ENCODE measurements around the gene ACVR1C.
"Not testable (repeated sequence)": the region's sequence is repeated elsewhere in the genome, so short reads cannot be mapped to it uniquely, and the experiment has no call there.

ACVR1C gene

DNA sequence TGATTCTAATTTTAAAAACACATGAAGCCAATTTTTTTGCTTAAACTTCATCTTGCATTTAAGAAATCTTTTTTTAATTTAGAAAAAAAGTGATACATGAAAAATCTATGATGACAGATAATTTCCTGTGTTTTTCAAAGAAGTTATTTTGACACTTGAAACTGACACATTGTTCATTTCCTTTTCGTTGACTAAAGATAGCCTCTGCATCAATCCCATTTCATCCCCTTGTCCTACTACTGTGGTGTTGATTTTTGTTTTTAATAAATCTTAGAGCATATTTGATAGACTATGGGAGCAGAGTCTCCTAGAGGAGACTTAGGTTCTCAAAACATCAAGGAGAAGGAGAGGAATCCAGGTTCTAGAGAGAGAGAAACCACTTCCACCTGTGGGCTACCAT, 70.9 kb downstream of the ACVR1C start:
- TF ChIP-seq ZNF274 (IDR thresholded peaks at IDR 0.05; ENCODE audit: low read depth, low read length): no peak
- no peak overlapping the region for H3K4me3 ChIP-seq (ENCODE audit: low read length)

DNA sequence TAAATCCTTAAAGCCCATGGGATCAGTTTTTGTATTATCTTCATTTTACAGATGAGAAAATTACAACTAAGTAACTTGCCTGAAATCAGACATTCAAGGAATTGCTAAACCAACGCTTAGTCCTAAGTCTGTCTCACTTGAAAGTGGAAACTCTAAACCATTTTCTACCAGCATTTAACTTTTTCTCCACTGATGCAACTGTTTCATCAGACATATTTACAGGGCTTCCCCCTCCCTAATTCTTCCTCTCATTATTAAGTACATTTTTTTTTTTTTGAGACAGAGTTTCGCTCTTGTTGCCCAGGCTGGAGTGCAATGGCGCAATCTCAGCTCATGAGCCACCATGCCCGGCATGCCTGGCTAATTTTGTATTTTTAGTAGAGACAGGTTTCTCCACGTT, 88.6 kb downstream of the ACVR1C start:
- no peak for TF ChIP-seq ZNF274 (IDR thresholded peaks at IDR 0.05; ENCODE audit: low read depth, low read length)
- no peak overlapping the region for H3K4me3 ChIP-seq (ENCODE audit: low read length)

DNA sequence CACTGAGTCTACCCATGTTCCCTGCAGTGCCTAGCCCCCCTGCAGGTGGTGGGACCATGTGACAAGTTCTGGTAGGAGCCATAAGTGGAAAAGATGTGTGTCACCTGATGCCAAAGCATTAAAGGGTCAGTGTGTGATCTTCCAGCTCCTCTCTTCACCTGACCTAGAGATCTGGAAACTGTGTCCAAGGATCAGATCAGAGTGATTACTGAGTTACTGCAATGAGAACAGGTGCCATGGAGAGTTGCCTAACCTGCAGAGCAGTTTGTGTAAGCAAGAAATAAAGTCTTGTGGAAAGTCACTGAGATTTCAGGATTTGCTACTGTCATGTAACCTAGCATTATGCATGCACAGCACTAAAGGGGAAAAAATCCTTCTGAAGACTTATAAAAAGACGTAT, 90.6 kb downstream of the ACVR1C start:
- no peak overlapping the region for H3K4me3 ChIP-seq (ENCODE audit: low read length)
- no peak for TF ChIP-seq ZNF274 (IDR thresholded peaks at IDR 0.05; ENCODE audit: low read depth, low read length)

DNA sequence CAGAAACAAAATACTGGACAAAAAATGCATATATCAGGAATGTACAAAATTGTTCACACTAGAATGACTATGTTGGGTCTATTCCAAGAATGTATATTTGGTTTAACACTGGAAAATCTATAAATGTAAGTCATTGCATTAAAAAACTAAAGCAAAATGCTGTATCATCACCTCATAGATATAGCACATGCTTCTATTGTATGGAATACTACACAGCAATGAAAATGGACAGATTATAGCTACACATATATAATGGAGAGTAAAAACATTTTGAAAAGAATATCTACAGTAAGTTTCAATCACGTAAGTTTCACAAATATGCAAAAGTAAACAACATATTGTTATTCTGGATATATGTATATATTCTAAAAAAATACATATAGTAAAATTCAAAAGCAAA, 91.8 kb downstream of the ACVR1C start:
- TF ChIP-seq ZNF274 (IDR thresholded peaks at IDR 0.05; ENCODE audit: low read depth, low read length): no peak
- no peak overlapping the region for H3K4me3 ChIP-seq (ENCODE audit: low read length)

DNA sequence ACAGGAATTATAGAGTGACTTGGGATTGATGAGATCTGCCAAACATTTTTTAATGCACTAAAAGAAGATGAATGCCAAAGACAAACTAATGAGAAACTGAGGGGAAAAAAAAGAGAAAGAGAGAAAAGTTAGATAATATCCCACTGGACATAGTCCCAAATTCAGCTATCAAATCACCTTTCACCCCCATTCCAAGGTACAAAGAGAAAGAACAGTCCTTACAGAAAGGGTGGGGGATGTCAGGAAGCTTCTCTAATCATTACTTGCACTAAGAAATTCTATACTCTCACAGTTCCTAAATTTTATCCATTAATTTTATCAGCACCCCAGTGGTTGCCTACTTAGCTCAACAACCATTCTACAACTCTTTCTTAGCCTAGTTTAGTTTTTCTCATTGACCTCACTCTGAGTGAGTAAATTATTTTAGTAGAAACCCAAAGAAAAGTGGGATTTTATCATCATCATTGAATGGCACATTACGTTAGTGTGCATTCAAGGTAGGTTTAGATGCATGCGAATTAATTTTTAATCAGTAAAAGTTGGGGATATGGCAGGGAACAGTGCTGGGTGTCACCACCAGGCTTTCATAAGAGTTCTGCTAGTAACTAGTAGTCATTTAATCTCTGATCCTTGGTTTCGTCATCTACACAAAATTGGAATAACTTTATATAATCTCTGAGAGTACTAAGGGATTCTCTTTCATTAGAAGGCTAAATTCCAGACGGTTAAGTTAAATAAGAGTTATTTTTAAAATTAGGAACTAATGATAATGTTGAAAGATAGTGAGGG, 99.5 kb downstream of the ACVR1C start:
- no peak overlapping the region for H3K4me3 ChIP-seq (ENCODE audit: low read length)
- no peak for TF ChIP-seq ZNF274 (IDR thresholded peaks at IDR 0.05; ENCODE audit: low read depth, low read length)

DNA sequence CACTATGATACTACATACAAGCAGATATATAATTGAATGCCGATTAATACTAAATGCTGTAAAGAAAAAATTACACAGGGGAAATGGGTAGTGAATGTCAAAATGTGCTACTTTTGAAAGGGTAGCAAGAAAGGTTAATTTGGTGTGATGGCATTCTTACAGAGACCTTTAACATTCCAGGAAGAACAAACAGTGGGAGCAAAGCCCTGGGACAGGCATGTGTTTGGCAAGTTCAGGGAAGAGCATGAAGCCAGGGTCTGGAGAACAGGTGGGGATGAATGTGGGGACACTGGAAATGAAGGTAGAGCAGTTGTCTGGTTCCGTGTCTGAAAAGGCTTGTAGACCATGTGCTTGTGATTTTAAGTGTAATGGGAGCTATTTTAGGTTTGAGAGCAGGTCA, 102.6 kb downstream of the ACVR1C start:
- no peak for TF ChIP-seq ZNF274 (IDR thresholded peaks at IDR 0.05; ENCODE audit: low read depth, low read length)
- H3K4me3 ChIP-seq (ENCODE audit: low read length): no peak overlapping the region

DNA sequence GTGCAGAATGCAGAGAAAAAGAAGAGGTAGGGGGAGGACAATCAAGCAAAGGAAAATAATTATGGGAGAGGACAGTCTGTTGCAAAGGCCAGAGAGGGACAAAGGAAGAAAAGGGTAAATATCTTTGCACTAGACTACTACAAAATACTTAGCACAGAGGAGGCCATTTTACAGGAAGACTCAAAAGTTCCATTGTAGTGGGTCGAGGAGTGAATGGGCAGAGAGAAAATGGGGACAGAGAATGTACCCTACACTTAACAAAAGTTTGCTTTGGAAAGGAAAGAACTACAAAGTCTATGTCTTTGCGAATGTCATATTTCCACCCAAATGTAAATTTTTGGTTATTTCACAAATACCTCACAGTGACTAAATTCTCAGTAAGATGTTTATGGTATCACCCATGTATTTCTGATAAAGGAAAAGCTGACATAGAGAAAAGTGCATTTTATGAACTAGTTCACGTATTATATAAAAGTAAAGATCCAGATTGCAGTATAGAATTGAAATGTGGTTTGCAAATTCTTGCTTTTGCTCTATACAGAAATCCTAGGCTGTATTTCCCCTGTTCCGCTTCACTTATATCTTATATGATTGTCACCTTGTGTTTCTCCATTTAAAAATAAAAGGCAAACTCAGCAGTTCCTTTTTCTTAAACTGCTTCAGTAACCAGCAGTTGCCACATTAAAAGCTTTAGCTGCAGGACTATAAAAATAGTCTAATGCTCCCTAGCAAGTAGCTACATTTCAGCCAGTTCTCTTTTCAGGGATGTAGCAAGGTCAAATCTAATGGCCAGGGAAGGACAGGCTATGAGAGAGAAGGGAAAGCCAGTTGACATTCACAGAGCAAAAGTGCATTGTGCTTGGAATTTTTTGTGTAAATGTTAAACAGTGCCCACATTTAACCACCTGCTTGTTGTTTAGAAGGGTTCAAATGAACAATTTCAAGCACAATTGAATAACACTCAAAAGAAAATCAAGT, 105.1 kb downstream of the ACVR1C start:
- no peak for TF ChIP-seq ZNF274 (IDR thresholded peaks at IDR 0.05; ENCODE audit: low read depth, low read length)
- no peak overlapping the region for H3K4me3 ChIP-seq (ENCODE audit: low read length)

DNA sequence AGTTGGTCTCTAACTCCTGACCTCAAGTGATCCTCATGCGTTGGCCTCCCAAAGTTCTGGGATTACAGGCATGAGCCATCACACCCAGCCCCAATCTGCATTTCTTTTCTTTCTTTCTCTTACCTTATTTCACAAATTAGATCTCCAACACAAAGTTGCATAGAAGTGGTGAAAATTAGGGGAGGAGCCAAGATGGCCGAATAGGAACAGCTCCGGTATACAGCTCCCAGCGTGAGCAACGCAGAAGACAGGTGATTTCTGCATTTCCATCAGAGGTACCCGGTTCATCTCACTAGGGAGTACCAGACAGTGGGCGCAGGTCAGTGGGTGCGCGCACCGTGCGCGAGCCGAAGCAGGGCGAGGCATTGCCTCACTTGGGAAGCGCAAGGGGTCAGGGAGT, 113.7 kb downstream of the ACVR1C start:
- not testable (repeated sequence) for H3K4me3 ChIP-seq (ENCODE audit: low read length)

DNA sequence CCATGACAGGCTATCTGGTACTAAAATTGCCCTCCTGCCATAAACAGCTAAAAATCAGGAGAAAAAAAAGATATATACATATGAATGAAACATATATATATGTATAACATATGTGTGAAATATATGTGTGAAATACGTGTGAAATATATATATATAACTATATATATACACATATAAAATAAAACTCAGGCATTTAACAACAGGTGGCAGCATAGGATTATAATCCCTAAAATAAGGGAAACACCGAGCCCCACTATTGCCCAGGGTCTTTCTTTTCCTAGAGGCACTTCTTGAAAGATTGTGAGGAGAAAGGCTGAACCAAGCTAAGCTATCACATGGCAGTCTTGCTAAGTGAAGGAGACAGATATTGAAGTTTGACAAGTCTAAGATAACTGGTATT, 118.9 kb downstream of the ACVR1C start:
- no peak for TF ChIP-seq ZNF274 (IDR thresholded peaks at IDR 0.05; ENCODE audit: low read depth, low read length)
- no peak overlapping the region for H3K4me3 ChIP-seq (ENCODE audit: low read length)

DNA sequence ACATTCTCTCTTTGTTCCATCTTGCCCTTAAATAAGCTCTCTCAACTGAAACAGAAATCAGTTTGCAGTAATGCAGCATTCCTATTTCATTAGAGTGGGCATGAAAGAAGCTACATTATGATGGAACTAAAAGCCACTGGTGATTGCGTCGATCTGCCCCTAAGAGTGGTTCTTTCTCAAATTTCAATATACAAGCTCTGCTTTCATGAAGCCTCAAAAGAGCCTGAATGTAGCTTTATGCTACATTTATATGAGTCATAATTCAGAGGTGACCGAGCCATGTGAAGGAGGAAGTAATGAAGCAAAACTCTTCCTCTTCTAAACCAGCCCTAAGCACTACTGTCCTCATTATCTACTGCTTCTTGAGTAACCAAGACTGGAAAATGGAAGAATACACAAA, 120.0 kb downstream of the ACVR1C start:
- TF ChIP-seq ZNF274 (IDR thresholded peaks at IDR 0.05; ENCODE audit: low read depth, low read length): no peak
- H3K4me3 ChIP-seq (ENCODE audit: low read length): no peak overlapping the region

DNA sequence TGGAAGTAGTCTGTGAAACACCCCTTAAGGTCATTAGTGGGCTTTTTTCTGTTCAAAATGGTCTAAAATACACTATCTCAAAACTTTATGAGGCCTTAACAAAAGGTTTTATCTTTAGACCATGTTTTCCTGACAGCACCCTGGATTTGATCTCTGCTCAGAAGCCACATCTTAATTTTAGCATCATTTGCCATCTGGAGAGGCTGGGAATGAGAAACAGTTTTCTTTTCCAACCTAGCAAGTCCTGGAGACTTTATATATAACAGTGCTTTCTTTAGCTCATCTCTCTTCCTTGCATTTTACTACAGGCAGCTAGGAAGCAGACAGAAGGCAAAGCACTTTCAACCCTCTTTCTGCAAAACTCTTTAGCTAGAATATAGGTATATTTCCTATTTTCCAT, 122.1 kb downstream of the ACVR1C start:
- no peak for TF ChIP-seq ZNF274 (IDR thresholded peaks at IDR 0.05; ENCODE audit: low read depth, low read length)
- no peak overlapping the region for H3K4me3 ChIP-seq (ENCODE audit: low read length)

DNA sequence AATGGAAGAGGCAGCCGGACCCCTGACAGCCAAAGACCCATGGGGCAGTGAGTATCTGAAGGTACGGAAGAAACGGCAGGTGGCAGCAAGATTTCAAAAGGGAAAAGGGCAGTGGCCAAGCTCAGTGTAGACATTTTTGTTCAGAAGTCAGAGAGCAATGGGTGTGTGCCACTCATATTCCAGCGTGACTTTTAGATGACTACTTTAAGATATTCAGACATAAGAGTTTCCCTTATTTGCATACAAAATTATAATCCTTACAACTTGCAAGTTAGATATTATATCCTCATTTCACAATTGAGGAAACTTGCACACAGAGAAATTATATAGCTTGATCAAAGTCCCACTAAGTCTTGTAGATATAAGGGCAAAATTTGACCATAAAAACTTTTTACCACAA, 124.0 kb downstream of the ACVR1C start:
- TF ChIP-seq ZNF274 (IDR thresholded peaks at IDR 0.05; ENCODE audit: low read depth, low read length): no peak
- no peak overlapping the region for H3K4me3 ChIP-seq (ENCODE audit: low read length)

DNA sequence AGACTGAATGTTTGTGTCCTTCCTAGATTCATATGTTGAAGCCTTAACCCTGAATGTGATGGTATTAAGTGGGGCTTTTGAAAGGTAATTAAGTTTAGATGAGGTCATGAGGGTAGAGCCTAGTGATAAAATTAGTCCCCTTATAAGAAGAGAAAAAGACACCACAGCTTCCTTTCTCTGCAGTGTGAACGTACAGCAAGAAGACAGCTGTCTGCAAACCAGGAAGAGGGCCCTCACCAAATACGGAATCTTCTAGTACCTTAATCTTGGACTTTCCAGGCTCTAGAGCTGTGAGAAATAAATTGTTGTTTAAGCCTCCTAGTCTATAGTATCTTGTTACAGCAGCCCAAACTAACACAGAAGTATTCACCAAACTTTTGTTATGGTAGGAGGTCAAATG, 127.6 kb downstream of the ACVR1C start:
- no peak overlapping the region for H3K4me3 ChIP-seq (ENCODE audit: low read length)
- TF ChIP-seq ZNF274 (IDR thresholded peaks at IDR 0.05; ENCODE audit: low read depth, low read length): no peak

DNA sequence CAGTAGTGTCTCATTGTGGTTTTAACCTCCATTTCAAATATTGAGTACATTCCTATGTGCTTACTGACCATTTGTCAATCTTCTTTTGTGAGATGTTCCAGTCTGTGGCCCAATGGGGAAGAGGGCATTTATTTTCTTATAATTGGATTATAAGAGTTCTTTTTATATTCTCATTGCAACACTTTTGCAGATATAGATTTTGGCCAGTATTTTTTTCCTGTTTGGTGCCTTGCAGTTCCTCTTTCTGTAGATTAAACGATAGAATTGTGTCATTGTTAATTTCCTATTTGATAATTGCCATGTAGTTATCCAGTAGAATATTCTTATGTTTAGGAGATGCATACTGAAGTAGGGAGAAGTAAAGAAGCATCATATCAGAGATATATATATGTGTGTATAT, 128.3 kb downstream of the ACVR1C start:
- no peak for TF ChIP-seq ZNF274 (IDR thresholded peaks at IDR 0.05; ENCODE audit: low read depth, low read length)
- no peak overlapping the region for H3K4me3 ChIP-seq (ENCODE audit: low read length)

DNA sequence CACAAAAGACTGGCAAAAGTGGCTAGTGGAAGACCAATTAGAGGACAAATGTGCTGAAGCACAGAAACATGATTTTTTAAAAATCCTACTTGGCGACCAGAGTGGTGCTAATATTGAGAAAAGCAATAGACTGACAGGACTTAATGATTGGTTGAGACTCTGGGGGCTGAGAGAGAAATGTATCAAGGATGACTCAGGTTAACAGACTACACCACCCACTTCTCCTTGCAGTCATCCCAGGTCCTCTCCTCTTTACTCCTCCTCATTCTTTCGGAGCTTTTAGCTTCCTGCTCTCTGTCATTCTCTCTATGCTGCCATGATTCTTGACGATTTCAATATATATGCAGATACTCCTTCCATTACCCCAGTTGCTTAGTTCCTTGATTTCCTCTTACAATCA, 130.2 kb downstream of the ACVR1C start:
- no peak overlapping the region for H3K4me3 ChIP-seq (ENCODE audit: low read length)
- TF ChIP-seq ZNF274 (IDR thresholded peaks at IDR 0.05; ENCODE audit: low read depth, low read length): no peak
